ENCODE measurements around the gene CDH6. TPM values are rescaled to one million over a fixed set of nuclear protein-coding genes. Genes with fewer than 3 reads are reported as not detected.

CDH6 gene
- total and polyA plus RNA-seq, 2 experiments from 2014 or later, result 0.60 to 1.1 TPM

GRCh38 chr5:31289429-31289828, 95.9 kb downstream of the CDH6 start:
- H3K4me2 ChIP-seq, result no peak overlapping the region
- H3K27me3 ChIP-seq (ENCODE audit: insufficient read depth), result no peaks in the 10 kb centered on the region
- H3K4me3 ChIP-seq, result no peak overlapping the region
- H3K27ac ChIP-seq (ENCODE audit: low read depth), result no peak overlapping the region
- no peaks in the 10 kb centered on the region for H3F3A ChIP-seq (replicated peaks; ENCODE audit: low read depth)
- Mint-ChIP-seq H3K4me1 (peaks cover 19% of the 10 kb centered on the region), H3K4me3 (no peak overlapping the region), H3K27ac (no peak overlapping the region), H3K9me3 (no peaks in the 10 kb centered on the region), H3K27me3 (ENCODE audit: insufficient read depth, low read depth, poor library complexity) (peaks cover 3% of the 10 kb centered on the region), H3K36me3 (ENCODE audit: low read depth) (no peaks in the 10 kb centered on the region)
- DNase-seq (ENCODE audit: low spot score) (no peak), ATAC-seq (no peak)
- H3K79me2 ChIP-seq (replicated peaks; ENCODE audit: insufficient read depth), result no peaks in the 10 kb centered on the region
- TF ChIP-seq ZNF114 (CRISPR knock-in tag; IDR thresholded peaks at IDR 0.05) (no peak), CTCF (conservative IDR thresholded peaks at IDR 0.05; ENCODE audit: low read depth in 2 of 2) (no peak), JUNB (IDR thresholded peaks at IDR 0.05; ENCODE audit: unreplicated experiment) (no peak), EZH2 (IDR thresholded peaks at IDR 0.05; ENCODE audit: low read depth, unreplicated experiment) (no peak), REST (IDR thresholded peaks at IDR 0.05; ENCODE audit: unreplicated experiment) (no peak), NANOG (IDR thresholded peaks at IDR 0.05; ENCODE audit: borderline replicate concordance) (no peak), POLR2AphosphoS5 (IDR thresholded peaks at IDR 0.05; ENCODE audit: low read depth) (no peak), ETS1 (IDR thresholded peaks at IDR 0.05) (no peak), ZNF462 (CRISPR knock-in tag; IDR thresholded peaks at IDR 0.05) (no peak), ZNF331 (CRISPR knock-in tag; IDR thresholded peaks at IDR 0.05; ENCODE audit: low read depth) (no peak)
- H3K4me1 ChIP-seq (ENCODE audit: insufficient read depth), result peaks cover 4% of the 10 kb centered on the region; the same call in 1 of the 2 replicates
- peak overlapping the region; percentile 52; the same call in 1 of the 2 replicates for H2AFZ ChIP-seq
- no peaks in the 10 kb centered on the region for H3K36me3 ChIP-seq (ENCODE audit: insufficient read depth)
- H3K9me2 ChIP-seq (ENCODE audit: insufficient read depth), result peaks cover 4% of the 10 kb centered on the region; the same call in 1 of the 2 replicates
- H4K20me1 ChIP-seq (replicated peaks; ENCODE audit: insufficient read depth), result no peaks in the 10 kb centered on the region
